HG02798 (cell line): ENCODE data around the gene DNAJC16.
"Not testable (repeated sequence)": the region's sequence is repeated elsewhere in the genome, so short reads cannot be mapped to it uniquely, and the experiment has no call there.

Experiments
- ATAC-seq: cut with Tn5 transposase; IDR thresholded peaks from one replicate; pipeline ENCODE4 v1.9.1; 2021; ENCODE audit warnings: mild to moderate bottlenecking; ENCODE audit not compliant: unreplicated experiment, poor library complexity

DNAJC16 gene

GRCh38 chr1:15577691-15578090 is 51.0 kb downstream of the DNAJC16 start:
- ATAC-seq, result no peak

GRCh38 chr1:15578921-15579682 is 52.5 kb downstream of the DNAJC16 start:
- peak; percentile 15 for ATAC-seq

DNA sequence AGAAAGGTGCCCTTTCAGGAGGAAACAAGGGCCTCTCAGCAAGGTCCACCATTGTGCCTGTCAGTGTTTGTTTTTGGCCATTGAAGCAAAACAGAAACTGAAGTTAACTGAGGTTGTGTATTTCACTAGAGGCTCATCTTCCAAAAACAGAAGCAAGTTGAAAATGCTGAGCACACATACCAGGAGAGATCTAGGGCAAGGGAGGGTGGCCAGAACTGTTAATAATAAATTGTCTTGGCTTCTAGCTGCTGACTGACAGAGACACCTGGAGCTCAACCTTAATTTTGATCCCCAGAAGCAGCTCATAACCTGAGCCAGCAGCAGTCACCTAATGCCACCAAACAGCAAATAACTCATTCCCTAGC is 53.0 kb downstream of the DNAJC16 start:
- ATAC-seq, result peak; percentile 31

- ATAC-seq, result no peak
Measured at GRCh38 chr1:15583016-15583706, 56.5 kb downstream of the DNAJC16 start.

DNA sequence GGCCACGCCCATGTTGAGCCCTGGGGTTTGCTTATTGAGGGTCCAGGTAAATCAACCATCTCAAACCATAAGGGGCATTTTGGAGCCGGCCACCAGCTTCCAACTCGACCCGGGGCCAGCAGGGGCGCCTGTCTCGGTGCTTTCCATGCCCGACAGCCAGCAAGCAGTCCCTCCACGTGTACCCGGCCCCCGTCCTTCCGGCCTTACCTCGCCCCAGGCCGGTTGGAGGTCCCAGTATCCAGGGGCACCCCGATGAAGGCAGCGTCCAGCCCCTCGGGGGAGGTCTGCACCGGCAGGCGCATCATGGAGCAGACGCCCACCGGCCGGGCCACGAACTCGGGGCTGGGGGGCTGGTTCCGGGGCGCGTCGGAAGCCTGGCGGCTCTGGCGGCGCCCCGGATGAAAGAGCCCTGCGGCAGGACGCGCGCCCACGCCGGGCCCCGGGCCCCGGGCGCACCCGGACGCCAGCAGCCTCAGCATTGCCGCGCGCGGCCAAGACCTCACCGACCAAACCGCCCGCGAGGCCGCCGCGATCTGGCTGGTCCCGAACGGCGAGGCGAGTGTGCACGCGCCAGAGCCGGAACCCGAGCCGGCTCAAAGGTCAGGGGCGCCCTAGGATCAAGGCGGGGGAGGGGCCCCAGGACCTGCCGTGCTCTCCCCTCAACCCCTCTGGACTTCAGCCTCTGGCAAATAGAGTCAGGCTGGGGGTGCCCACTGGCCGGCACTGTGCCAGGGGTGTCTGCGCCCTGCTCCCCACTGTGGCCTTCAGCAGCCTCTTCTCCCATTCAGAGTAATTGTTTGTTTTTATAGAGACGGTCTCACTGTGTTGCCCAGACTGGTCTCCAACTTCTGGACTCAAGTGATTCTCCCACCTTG is 58.1 kb downstream of the DNAJC16 start, which contains the start of gene AGMAT:
AGMAT (minus strand) TSS at position 563 of the 875 bp plus-strand sequence; CDS start at position 479, 84 bp downstream.
- ATAC-seq, result peak; percentile 72

- no peak for ATAC-seq
Measured at GRCh38 chr1:15592285-15592684, 65.6 kb downstream of the DNAJC16 start.

DNA sequence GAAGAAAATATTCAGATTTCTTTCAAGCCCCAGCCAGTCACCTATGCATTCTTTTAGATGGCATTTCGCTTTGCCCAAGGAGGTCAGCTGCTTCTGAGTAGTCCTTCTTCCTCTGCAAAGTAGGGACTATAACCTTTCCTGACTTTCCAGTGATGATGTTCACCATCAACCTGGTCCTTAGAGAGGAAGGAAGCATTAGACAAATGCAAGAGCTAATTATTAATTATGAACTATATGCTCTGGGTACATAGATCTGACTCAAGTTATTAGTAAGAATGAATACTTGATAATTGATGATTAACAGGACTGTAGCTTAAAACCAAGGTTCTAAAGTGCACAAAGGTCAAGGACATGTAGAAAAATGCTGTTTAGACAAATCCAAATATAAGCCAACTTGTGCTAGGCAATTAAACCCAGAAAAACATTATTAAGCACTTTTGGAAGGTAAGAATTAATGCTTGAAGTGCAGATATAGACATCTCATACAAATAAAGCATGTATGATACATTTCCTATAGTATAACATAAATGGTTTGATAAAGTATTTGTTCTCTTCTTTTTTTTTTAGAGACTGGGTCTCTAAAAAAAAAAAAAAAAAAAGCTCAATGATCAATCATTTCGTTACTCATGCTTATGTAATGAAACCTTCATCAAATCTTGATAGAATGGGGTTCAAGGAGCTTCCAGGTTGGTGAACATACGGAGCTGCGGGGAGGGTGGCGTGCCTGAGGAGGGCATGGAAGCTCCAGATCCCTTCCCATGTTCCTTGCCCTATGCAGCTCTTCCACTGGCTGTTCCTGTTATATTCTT is 69.4 kb downstream of the DNAJC16 start:
- no peak for ATAC-seq

DNA sequence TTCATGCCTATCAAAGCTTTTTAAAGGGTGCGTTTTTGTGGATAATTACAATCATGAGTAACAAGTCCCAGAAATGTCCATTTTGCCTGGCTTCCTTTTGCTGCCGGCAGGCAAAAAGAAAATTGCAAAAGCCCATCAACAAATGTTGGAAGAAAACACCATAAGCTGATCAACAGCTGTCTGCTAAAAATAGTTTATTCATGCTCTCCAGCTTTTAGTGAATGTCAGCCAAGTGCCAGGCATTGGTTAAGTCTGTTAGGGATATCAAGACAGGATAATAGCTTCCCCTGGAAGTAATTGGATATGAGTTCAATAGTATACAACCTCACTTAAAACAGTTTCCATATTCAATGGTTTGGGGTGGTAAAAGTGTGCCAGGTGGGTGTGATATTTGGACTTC is 71.8 kb downstream of the DNAJC16 start:
- ATAC-seq, result no peak

- ATAC-seq, result peak; percentile 94
Measured at GRCh38 chr1:15603050-15603965, 76.7 kb downstream of the DNAJC16 start.

DNA sequence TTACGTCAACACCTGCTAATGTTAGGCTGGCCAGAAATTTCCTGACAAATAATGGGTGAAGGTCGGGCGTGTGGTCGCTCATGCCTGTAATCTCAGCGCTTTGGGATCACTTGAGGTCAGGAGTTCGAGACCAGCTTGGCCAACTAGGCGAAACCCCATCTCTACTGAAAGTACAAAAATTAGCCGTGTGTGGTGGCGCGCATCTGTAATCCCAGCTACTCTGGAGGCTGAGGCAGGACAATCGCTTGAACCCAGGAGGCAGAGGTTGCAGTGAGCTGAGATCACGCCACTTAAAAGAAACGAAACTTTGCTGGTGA is 77.3 kb downstream of the DNAJC16 start:
- not testable (repeated sequence) for ATAC-seq

GRCh38 chr1:15604400-15604799 is 77.8 kb downstream of the DNAJC16 start:
- not testable (repeated sequence) for ATAC-seq

- no peak for ATAC-seq
Measured at GRCh38 chr1:15605398-15606383, 79.0 kb downstream of the DNAJC16 start.

GRCh38 chr1:15609631-15610030 is 83.0 kb downstream of the DNAJC16 start:
- ATAC-seq, result no peak

- no peak for ATAC-seq
Measured at GRCh38 chr1:15610167-15610566, 83.5 kb downstream of the DNAJC16 start.

GRCh38 chr1:15616373-15617172 is 89.9 kb downstream of the DNAJC16 start:
- ATAC-seq, result no peak

GRCh38 chr1:15617173-15618076 is 90.8 kb downstream of the DNAJC16 start, which contains the start of gene DDI2:
TSS of gene DDI2 (plus strand) at chr1:15617458. CDS start at chr1:15617671, 213 bp downstream.
- ATAC-seq, result peak; percentile 86
